LNCAP (cell line): ENCODE data around the gene ZNF639.

ENCODE experiments used
- TF ChIP-seq, protein P1 (sequence below): fragments of 450-650 bp; IDR thresholded peaks from 2 replicates; pipeline ENCODE4 v1.5.1; 2017; ENCODE audit warnings: mild to moderate bottlenecking

ZNF639 gene

DNA sequence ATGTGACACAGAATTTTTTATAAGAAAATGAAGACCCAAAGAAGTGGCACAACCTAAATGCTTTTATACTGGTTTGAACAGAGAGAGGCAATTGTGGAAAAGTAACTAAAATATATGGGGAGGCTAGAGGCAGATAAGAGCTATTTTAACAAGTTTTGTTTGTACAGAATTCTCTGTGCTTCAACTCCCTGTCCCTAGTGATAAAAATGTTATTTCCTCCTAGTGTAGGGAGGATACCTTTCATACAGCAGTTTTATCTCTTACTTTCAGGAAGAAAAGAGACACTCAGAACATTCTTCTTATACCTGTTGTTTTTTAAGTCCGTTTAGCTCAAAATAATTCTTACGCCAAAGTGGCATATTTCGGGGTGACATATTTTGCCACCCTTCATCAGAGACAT is 21.2 kb upstream of the ZNF639 start:
- TF ChIP-seq, protein P1, sequence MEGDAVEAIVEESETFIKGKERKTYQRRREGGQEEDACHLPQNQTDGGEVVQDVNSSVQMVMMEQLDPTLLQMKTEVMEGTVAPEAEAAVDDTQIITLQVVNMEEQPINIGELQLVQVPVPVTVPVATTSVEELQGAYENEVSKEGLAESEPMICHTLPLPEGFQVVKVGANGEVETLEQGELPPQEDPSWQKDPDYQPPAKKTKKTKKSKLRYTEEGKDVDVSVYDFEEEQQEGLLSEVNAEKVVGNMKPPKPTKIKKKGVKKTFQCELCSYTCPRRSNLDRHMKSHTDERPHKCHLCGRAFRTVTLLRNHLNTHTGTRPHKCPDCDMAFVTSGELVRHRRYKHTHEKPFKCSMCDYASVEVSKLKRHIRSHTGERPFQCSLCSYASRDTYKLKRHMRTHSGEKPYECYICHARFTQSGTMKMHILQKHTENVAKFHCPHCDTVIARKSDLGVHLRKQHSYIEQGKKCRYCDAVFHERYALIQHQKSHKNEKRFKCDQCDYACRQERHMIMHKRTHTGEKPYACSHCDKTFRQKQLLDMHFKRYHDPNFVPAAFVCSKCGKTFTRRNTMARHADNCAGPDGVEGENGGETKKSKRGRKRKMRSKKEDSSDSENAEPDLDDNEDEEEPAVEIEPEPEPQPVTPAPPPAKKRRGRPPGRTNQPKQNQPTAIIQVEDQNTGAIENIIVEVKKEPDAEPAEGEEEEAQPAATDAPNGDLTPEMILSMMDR = no peak

DNA sequence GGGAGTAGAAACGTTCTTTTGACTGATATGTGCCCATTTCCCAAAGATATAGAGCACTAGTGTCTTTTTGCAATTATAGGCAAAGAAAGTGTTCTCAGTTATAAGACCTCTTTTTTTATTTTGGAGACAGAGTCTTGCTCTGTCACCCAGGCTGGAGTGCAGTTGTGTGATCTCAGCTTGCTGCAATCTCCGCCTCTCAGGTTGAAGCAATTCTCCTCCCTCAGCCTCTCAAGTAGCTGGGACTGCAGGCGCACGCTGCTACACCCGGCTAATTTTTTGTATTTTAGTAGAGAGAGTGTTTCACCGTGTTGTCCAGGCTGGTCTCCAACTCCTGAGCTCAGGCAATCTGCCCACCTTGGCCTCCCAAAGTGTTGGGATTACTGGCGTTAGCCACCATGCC is 20.7 kb upstream of the ZNF639 start:
- TF ChIP-seq, protein P1 = no peak

DNA sequence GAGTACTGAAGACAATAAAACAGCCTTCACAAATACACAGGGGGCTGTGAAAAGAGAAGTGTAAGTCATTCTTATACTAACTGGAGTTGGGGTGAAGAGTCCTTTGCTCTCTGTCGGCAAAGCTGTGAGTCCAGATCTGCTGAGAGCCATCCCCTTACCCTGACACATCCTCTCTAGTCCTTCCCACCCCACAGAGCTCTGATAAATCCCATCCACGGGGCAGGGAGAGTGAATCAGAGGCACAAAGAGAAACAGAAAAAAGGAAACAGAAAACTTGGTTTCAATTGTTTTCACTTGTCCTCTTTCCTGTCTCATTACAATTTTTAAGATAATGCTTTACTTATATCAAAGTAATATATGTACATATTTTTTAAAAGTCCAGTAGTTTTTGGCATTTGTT is 18.2 kb upstream of the ZNF639 start:
- TF ChIP-seq, protein P1 = no peak

DNA sequence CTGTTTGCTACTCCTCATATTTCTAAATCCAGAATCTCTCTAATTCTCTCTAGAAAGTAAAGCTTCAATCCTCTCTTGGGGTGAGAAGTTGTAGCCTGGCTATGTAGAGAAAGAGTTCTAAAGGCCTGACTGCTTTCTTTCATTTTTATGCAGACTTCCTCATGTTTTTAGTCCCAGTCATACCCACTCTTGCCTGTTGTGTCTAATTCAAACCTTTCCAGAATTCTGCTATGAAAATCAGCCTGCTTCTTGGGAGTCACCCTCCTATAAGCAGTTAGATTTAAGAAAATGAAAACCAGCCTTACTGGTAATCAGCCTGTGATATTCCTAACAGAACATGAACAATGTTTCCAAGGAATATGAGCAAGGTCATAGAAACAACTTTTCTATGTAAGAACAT is 14.8 kb upstream of the ZNF639 start:
- TF ChIP-seq, protein P1 = no peak

DNA sequence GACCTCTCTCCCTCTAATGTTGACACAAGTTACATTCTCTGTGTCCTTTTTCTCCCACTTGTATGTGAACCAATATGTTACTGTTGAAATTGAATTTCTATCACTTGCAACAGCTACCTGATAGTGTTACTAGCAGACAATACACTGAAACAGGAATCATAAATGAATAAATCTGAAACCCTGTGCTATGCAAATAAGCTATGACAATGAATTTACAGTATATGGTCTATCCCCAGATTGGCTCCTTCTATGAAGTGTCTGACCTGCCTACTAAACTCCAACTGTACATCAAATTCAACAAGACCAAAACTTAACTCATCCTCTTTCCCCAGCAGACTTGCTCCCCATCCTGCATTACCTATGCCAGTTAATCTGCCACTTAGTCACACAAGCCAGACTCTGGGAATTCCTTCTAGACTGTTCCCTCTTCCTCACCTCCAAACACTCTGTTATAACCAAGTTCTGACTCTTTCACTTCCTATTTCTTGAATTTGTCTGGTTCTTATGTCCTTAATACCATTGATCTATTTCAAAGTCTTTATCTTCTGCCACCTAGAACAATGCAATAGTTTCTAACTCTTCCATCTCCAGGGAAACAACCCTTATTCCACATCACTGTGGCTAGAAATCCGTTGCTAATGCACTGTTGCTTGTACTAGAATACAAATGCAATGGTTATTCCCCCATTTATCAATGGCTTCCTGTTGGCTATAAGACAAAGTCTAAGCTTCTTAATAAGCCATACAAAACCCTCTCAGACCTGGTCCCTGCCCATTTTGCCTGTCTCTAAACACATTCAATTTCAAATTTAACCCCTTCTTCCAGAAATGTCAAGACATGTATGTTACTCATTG is 13.4 kb upstream of the ZNF639 start:
- TF ChIP-seq, protein P1 = no peak

DNA sequence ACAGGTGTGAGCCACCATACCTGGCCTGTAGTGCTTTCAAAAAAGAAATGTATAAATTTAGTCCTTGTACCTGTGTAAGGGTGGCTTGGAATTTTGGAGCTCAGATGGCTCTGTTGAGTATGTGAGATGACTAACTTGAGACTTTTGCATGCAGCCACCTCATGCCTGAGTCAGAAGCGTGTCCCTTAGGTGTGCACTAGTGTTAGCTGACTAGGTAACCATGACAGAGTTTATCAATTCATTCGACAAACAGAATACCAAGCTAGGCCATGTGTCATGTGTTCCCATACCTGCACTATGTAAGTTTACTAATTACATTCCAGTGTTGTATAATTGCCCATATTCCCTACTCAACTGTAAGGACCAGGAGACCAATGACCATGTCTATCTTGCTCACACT is 4.0 kb upstream of the ZNF639 start:
- TF ChIP-seq, protein P1 = no peak

DNA sequence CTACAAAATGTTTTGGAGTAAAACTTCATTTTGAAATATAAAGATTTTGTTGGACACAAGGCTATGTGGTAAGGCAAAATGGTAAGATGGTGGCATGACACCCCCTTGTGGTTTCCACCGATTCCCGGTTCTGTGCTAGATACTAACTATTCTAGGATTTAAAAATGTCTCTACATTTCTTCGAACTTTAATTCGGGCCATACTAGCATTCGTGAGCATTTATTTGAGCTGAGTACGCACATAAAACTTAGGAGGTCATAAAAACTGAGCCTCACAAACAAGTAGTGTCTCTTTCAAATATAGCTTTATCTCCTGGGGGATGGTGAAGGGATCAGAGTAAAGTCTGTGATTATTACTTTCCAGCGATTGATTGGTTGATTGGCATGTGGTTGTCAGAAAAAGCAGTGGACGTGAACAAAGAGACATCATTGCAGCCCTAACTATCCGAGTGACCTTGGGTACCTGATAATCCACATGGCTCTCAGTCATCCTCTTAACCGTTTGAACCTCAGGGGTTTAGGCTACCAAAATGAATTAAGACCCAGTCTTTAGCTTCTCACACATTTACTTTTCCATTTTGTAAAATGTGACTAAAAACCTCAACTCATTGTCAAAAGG is 1.1 kb upstream of the ZNF639 start:
- TF ChIP-seq, protein P1 = peak; percentile 61
